Activated CD4-positive, alpha-beta T cell treated with anti-CD3 and anti-CD28 coated beads, Interleukin-2, amount 50 U/mL, for 1 hour (primary cell): ENCODE results near the gene ZCCHC24.

Source experiments
- DNase-seq: peaks from one replicate; pipeline ENCODE4 v3.0.0-alpha.2; 2020

The ZCCHC24 gene

GRCh38 chr10:79445161-79445976, at the start of gene ZCCHC24:
Gene ZCCHC24, minus strand, starts transcription at chr10:79445624. Its CDS starts 184 bp downstream, at chr10:79445440.
- DNase-seq = peak; percentile 88

GRCh38 chr10:79493806-79494205, 48.4 kb upstream of the ZCCHC24 start:
- DNase-seq = no peak

GRCh38 chr10:79492839-79493238, 47.4 kb upstream of the ZCCHC24 start:
- DNase-seq = no peak

GRCh38 chr10:79492256-79492655, 46.8 kb upstream of the ZCCHC24 start:
- no peak for DNase-seq

- DNase-seq = no peak
Measured at GRCh38 chr10:79491143-79491835, 45.9 kb upstream of the ZCCHC24 start.

- DNase-seq = no peak
Measured at GRCh38 chr10:79490400-79491142, 45.1 kb upstream of the ZCCHC24 start.

GRCh38 chr10:79488870-79489269, 43.4 kb upstream of the ZCCHC24 start:
- DNase-seq = no peak

GRCh38 chr10:79488336-79488735, 42.9 kb upstream of the ZCCHC24 start:
- DNase-seq = no peak

GRCh38 chr10:79487296-79488194, 42.1 kb upstream of the ZCCHC24 start:
- peak; percentile 13 for DNase-seq

- DNase-seq = no peak
Measured at GRCh38 chr10:79484476-79484875, 39.1 kb upstream of the ZCCHC24 start.

- DNase-seq = no peak
Measured at GRCh38 chr10:79483948-79484347, 38.5 kb upstream of the ZCCHC24 start.

GRCh38 chr10:79483299-79483698, 37.9 kb upstream of the ZCCHC24 start:
- no peak for DNase-seq

- DNase-seq = no peak
Measured at GRCh38 chr10:79482741-79483140, 37.3 kb upstream of the ZCCHC24 start.

- DNase-seq = no peak
Measured at GRCh38 chr10:79482304-79482703, 36.9 kb upstream of the ZCCHC24 start.

GRCh38 chr10:79479283-79479909, 34.0 kb upstream of the ZCCHC24 start:
- DNase-seq = no peak

GRCh38 chr10:79477456-79477855, 32.0 kb upstream of the ZCCHC24 start:
- DNase-seq = no peak

- no peak for DNase-seq
Measured at GRCh38 chr10:79476645-79477044, 31.2 kb upstream of the ZCCHC24 start.

GRCh38 chr10:79475877-79476276, 30.5 kb upstream of the ZCCHC24 start:
- no peak for DNase-seq

GRCh38 chr10:79475119-79475653, 29.8 kb upstream of the ZCCHC24 start:
- DNase-seq = no peak

- no peak for DNase-seq
Measured at GRCh38 chr10:79473496-79474095, 28.2 kb upstream of the ZCCHC24 start.

GRCh38 chr10:79472951-79473350, 27.5 kb upstream of the ZCCHC24 start:
- no peak for DNase-seq
